ENCODE results near the gene PIGS.
A peak's percentile ranks its signal among the peaks of the same experiment; 100 is the strongest.

Gene PIGS

GRCh38 chr17:28549236-28550132 lies 21.8 kb downstream of the PIGS start:
- DNase-seq: no peak

- no peak for DNase-seq
Measured at GRCh38 chr17:28548417-28549130, 22.8 kb downstream of the PIGS start.

GRCh38 chr17:28547623-28548416 lies 23.5 kb downstream of the PIGS start:
- peak; percentile 70 for DNase-seq

- no peak for DNase-seq
Measured at GRCh38 chr17:28547096-28547622, 24.2 kb downstream of the PIGS start.

GRCh38 chr17:28545787-28546415 lies 25.4 kb downstream of the PIGS start:
- DNase-seq: peak; percentile 19

- DNase-seq: no peak
Measured at GRCh38 chr17:28545141-28545503, 26.2 kb downstream of the PIGS start.

- DNase-seq: no peak
Measured at GRCh38 chr17:28544402-28545140, 26.8 kb downstream of the PIGS start.

GRCh38 chr17:28541439-28541838 lies 29.9 kb downstream of the PIGS start:
- no peak for DNase-seq

- no peak for DNase-seq
Measured at GRCh38 chr17:28540231-28540630, 31.1 kb downstream of the PIGS start.

- no peak for DNase-seq
Measured at GRCh38 chr17:28538296-28538895, 32.9 kb downstream of the PIGS start.

GRCh38 chr17:28537219-28537610 lies 34.1 kb downstream of the PIGS start:
- no peak for DNase-seq

GRCh38 chr17:28536532-28537218 lies 34.6 kb downstream of the PIGS start:
- DNase-seq: no peak

GRCh38 chr17:28534740-28535375 lies 36.5 kb downstream of the PIGS start:
- DNase-seq: no peak

GRCh38 chr17:28533091-28533807 lies 38.1 kb downstream of the PIGS start:
- no peak for DNase-seq

- no peak for DNase-seq
Measured at GRCh38 chr17:28532050-28532960, 39.0 kb downstream of the PIGS start.

GRCh38 chr17:28530926-28531325 lies 40.4 kb downstream of the PIGS start:
- no peak for DNase-seq

- DNase-seq: no peak
Measured at GRCh38 chr17:28530250-28530649, 41.1 kb downstream of the PIGS start.

- no peak for DNase-seq
Measured at GRCh38 chr17:28529013-28529400, 42.3 kb downstream of the PIGS start.

All from fibroblast of skin of back (primary cell).